Endometrial microvascular endothelial cells (primary cell): ENCODE results near the gene PFAS. TPM values are rescaled to one million over a fixed set of nuclear protein-coding genes. Genes with fewer than 3 reads are reported as not detected.

ENCODE experiments used
- in situ Hi-C: cut with HindIII; loops from 2 replicates; pipeline ENCODE4 v1.10.0; 2017; ENCODE audit warnings: low sequenced_read_pairs, low pct_unique_long_range_greater_than_20kb; ENCODE audit errors: inconsistent ontology term
- total RNA-seq: library from RNA; depleted of rRNA; stranded (reverse); fragments of >200 nt; gene quantifications from one replicate; pipeline ENCODE4 v1.2.3, GENCODE V29; 2015; ENCODE audit errors: inconsistent ontology term

The PFAS gene
- total RNA-seq, 1 donor from 2014 or later = 55.1 TPM

DNA sequence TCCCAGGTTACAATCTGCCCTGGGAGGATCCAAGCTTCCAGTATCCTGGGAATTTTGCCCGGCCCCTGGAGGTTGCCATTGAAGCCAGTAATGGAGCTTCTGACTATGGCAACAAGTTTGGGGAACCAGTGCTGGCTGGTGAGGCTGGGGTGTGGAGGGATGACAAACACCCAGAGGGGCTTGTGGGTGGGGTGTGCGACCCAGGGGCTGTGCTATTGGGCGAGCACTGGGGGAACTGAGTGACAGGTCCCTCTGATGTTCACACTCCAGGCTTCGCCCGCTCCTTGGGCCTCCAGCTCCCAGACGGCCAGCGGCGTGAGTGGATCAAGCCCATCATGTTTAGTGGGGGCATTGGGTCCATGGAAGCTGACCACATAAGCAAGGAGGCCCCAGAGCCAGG lies 8.7 kb downstream of the PFAS start:
- in situ Hi-C loops = no loop called here

DNA sequence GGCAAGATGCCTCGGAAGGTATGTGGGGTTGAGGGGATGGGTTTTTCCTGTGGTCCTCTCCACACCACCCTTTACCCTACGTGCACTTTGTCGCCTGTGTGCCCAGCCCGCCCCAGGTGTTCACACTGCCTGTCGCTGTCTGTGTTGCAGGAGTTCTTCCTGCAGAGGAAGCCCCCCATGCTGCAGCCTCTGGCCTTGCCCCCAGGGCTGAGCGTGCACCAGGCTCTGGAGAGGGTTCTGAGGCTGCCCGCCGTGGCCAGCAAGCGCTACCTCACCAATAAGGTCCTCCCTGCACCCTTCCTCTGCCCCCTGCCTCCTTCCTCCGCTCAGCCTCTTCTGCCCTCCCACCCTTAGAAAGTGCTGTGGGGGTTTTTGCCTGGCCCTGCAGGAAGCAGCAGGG lies 15.2 kb downstream of the PFAS start:
- in situ Hi-C loops = no loop called here

DNA sequence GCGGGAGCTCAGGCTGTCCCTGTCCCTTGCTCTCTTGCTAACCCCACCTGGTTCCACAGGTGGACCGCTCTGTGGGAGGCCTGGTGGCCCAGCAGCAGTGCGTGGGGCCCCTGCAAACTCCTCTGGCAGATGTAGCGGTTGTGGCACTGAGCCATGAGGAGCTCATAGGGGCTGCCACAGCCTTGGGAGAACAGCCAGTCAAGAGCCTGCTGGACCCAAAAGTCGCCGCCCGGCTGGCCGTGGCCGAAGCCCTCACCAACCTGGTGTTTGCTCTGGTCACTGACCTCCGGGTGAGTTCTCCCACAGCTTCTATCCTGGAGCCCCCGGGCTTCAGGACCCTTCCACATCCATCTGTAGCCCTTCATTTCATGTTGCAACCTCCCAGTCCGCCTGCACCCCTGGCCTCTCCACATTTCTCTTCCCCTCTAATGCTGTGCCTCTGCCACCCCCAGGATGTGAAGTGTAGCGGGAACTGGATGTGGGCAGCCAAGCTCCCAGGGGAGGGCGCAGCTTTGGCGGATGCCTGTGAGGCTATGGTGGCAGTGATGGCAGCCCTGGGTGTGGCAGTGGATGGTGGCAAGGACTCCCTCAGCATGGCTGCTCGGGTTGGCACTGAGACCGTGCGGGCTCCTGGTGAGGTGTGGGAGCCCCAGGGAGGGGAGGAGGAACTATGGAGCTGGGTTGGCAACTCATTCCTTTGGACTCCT lies 15.9 kb downstream of the PFAS start:
- in situ Hi-C loops = no loop called here

DNA sequence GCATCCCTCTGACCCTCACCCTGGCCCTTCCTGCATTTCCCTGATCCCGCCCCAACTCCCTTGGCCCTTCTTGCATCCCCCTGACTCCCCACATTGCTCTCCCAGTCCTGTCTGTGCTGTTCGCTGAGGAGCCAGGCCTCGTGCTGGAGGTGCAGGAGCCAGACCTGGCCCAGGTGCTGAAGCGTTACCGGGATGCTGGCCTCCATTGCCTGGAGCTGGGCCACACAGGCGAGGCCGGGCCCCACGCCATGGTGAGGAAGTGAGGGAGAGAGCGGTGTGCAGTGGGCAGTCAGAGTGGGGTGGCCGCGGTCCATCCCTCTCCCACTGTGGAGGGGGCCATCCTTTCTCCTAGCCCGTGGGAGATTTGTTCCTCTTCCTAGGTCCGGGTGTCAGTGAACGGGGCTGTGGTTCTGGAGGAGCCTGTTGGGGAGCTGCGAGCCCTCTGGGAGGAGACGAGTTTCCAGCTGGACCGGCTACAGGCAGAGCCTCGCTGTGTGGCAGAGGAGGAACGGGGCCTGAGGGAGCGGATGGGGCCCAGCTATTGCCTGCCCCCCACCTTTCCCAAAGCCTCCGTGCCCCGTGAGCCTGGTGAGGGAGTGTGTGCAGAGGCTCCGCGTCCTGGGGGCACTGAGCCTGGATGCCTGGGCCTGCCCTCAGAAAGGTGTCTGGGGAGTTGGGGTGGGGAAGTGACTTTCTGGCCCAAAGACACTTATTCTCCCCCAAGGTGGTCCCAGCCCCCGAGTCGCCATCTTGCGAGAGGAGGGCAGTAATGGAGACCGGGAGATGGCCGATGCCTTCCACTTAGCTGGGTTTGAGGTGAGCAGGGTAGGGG lies 17.8 kb downstream of the PFAS start:
- in situ Hi-C loops = no loop called here

- in situ Hi-C loops = no loop called here
These were observed 18.5 kb downstream of the PFAS start for GRCh38 chr17:8267480-8268147.

DNA sequence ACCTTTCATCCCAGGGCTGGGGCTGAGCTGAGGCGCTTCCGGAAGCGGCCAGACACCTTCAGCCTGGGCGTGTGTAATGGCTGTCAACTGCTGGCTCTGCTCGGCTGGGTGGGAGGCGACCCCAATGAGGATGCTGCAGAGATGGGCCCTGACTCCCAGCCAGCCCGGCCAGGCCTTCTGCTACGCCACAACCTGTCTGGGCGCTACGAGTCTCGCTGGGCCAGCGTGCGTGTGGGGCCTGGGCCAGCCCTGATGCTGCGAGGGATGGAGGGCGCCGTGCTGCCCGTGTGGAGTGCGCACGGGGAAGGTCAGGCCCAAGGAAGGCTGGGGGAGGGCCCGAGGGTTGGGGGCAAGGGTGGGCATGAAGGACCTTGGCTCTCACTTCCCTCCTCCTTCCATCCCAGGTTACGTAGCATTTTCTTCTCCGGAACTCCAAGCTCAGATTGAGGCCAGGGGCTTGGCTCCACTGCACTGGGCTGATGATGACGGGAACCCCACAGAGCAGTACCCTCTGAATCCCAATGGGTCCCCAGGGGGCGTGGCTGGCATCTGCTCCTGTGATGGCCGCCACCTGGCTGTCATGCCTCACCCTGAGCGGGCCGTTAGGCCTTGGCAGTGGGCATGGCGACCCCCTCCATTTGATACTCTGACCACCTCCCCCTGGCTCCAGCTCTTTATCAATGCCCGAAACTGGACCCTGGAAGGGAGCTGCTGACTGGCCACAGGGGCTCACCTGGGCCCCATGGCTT lies 19.6 kb downstream of the PFAS start:
- in situ Hi-C loops = no loop called here

GRCh38 chr17:8272421-8272820 lies 23.3 kb downstream of the PFAS start:
- in situ Hi-C loops = no loop called here

DNA sequence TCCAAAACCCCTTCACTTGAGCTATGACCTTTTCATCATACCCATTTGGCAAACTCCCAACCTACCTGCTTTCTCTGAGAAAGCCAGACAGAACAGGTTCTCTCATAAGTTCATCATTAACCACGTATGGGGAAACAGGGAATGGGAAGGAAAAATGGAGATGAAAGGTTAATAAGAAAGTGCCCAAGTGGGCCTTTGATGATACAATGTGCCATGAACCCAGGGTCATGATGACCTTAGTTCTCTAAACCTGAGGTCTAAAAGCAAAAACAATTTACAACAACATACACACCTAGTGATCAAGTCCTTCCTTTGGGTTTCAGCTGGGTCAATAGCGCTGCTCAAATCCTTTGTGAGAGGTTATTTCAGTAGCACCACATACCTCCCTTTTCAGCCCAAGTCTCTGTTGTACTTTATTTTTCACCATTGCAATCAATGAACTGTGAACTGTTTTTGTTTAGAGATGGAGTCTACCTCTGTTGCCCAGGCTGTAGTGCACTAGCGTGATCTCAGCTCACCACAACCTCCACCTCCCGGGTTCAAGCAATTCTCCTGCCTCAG lies 24.9 kb downstream of the PFAS start:
- in situ Hi-C loops = no loop called here

DNA sequence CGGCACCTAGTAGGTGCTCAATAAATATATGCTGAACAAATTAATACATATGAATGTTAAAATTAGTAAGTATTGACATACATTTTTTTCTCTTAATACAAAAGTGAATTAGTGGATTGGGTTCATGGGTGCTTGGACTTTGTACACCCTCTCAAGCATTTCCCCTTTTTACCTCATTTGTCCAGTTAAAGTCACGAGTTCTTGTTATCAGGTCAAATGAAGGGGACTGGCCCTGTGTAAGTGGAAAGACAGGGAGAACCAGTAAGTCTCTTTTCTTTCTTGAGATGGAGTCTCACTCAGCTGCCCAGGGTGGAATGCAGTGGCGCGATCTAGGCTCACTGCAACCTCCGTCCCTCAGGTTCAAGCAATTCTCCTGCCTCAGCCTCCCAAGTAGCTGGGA lies 25.7 kb downstream of the PFAS start:
- in situ Hi-C loops = no loop called here

DNA sequence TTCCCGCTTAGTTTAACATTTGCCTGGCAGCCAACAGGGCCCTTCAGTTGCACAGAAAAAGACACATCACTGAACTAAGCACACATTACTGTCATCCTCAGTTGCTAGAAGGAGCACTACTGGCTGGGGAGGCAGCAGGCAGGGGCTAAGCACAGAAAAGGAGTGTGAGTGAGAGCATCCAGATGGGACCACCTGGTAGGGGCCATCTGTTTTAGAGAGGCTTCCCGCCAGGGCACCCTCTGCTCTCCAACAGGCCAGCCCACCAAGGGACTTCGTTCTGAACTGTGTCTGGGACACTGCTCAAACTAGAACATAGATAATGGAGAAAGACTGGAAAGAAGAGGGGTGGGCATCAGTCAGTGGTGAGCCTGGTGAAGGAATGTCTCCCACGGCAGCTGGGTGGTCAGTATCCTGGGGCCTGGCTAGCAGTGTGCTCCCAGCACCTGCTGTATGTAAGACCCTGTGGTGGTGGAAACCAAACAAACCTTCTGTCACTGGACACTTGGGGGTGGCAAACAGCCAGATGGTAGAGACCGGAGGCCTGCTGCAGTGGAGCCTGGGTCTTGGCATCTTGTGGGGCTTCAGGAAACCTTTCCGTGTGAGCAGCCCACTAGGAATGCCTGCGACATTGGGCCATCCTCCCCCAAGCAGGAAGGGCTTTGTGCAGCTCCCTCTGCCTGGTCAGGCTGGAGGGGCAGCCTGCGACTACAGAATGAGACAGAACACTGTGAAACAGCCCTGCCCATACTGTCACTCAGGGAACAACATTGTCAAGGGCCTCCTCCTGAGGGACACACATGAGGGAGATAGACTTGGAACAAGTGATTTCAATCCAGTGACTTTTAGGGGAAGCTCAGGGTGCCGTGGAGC lies 26.6 kb downstream of the PFAS start:
- in situ Hi-C loops = no loop called here

DNA sequence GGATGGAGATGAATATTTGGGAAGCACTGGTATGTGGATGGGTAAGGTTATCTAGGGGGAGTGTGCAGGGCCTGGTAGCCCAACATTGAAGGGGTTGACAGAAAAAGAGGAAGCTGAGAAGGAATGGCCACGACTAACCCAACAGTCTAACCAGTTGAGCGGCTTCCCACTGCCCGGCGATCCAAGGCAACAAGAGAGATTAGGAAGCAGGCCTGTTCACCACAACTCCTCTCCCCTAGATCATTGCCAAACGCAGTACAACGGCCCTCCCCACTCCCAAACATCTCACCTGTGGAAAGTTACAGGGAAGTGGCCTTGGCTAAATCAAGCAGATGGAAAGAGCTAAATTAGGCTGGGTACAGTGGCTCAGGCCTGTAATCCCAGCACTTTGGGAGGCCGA lies 28.2 kb downstream of the PFAS start:
- in situ Hi-C loops = no loop called here

GRCh38 chr17:8282345-8282744 lies 33.3 kb downstream of the PFAS start:
- in situ Hi-C loops = no loop called here

- in situ Hi-C loops = no loop called here
These were observed 34.3 kb downstream of the PFAS start for GRCh38 chr17:8283356-8283755.

DNA sequence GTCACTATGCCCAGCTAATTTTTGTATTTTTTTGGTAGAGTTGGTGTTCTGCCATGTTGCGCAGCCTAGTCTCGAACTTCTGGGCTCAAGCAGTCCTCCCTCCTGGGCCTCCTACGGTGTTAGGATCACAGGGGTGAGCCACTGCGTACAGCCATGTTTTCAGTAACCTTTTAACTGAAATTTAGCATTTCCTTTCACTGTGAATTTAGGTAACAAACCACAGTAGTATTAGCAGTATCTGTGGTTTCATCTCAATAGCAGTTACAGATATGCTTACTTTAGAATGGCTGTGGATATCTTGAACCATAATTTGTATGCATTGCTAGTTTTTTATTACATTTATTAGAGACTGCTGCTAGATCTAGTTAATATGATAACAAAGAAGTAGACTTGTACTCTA lies 35.0 kb downstream of the PFAS start:
- in situ Hi-C loops = no loop called here

GRCh38 chr17:8285270-8286181 lies 36.4 kb downstream of the PFAS start:
- in situ Hi-C loops = no loop called here

DNA sequence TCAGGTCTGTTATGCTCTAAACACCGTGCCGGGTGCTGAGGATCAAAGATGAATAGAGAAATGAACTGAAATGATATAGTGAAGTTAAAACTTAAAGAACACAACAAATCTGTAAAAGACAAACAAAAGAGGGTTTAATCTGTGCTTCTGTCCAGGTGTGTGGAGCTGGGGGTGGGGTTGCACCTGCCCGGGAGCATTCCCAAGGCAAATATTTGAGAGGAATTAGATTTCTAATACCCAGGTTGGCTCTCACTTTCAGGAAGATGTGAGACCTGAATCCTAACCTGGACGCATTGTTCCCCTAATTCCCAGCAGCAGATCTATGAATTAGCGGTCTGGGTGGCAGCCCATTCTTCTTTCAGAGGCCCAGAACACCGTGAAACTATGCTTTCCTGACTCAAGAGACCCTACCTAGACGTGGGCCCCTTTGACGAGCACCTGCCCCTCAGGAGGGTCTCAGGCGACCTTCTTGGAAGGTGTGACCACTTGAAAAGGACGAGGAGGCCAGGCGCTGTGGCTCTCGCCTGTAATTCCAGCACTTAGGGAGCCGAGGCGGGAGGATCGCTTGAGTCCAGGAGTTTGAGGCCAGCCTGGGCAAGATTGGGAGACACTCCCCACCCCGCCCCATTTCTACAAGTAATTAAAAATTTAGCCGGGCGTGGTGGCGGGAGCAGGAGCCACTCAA lies 38.7 kb downstream of the PFAS start:
- in situ Hi-C loops = no loop called here
